Ovary (tissue), 9 donors: ENCODE measurements around the gene TADA2A. TPM values are rescaled to one million over a fixed set of nuclear protein-coding genes. Genes with fewer than 3 reads are reported as not detected.
"Not testable (repeated sequence)": the region's sequence is repeated elsewhere in the genome, so short reads cannot be mapped to it uniquely, and the experiment has no call there.

Source experiments
- DNase-seq, 5 donors: peaks; one replicate each; pipeline ENCODE4 v3.0.0-alpha.2; 2019 to 2020
- H3K27ac ChIP-seq, 2 donors: fragments of 200-600 bp; one replicate each; pipeline versions ENCODE4 v1.5.1 to v1.8.0; 2019 to 2022
- H3K27me3 ChIP-seq: fragments of 200-600 bp; one replicate; pipeline ENCODE4 v1.8.0; 2022
- H3K36me3 ChIP-seq: fragments of 200-600 bp; sonication (generic); one replicate; pipeline ENCODE4 v1.5.1; 2019
- H3K4me1 ChIP-seq: one replicate; pipeline ENCODE4 v1.8.1; 2013; ENCODE audit warnings: mild to moderate bottlenecking, moderate library complexity; ENCODE audit not compliant: insufficient read depth
- H3K4me3 ChIP-seq: fragments of 200-600 bp; sonication (generic); one replicate; pipeline ENCODE4 v1.5.1; 2017
- H3K9me3 ChIP-seq, 2 donors: fragments of 200-600 bp in 1 of 2; sonication (generic) in 1 of 2; one replicate each; pipeline versions ENCODE4 v1.5.1 to v1.8.1; 2013 to 2019; ENCODE audit warnings: mild to moderate bottlenecking in 1 of 2, moderate library complexity in 1 of 2
- EP300 ChIP-seq: sonication (generic); formaldehyde crosslinking; IDR thresholded peaks from one replicate; pipeline ENCODE4 v1.6.1; 2017; ENCODE audit warnings: antibody characterized with exemption
- POLR2A ChIP-seq: fragments of 450-650 bp; IDR thresholded peaks from one replicate; pipeline ENCODE4 v1.6.1; 2017; ENCODE audit warnings: antibody characterized with exemption, mild to moderate bottlenecking, moderate library complexity
- WGBS, 3 donors: extraction: QIAGEN DNeasy Blood & Tissue Kit in 1 of 3; methylation state at CpG; one replicate each; pipeline versions ENCODE4 v1.1.5 to v1.1.7; 2013 to 2017; 5-methylcytosine and 5-hydroxymethylcytosine counted together
- intact Hi-C, 4 donors: fragments of 100-400 bp; cut with DNase I; formaldehyde crosslinking; loops; one replicate each; pipeline versions ENCODE4 v1.11.0 to v1.15.1; 2022 to 2023
- polyA plus RNA-seq, 2 donors: library from polyadenylated mRNA; stranded (reverse); fragments of 200-250 nt in 1 of 2; fragments of 350-450 nt in 1 of 2; fragmentation: Illumina TruSeq in 1 of 2; extraction: RNeasy Lipid Tissue Mini Kit (QIAGEN cat#74804) in 1 of 2; gene quantifications; one replicate each; pipeline ENCODE4 v1.2.3, GENCODE V29; 2013 to 2014
- total RNA-seq, 7 donors: library from RNA; depleted of rRNA in 2 of 7; stranded (reverse); fragments of >200 nt in 2 of 7; fragmentation: NEBNext Ultra II Directional in 3 of 7; extraction: Animal tissue kit (Norgen Biotek cat#: 25700) in 3 of 7; gene quantifications; one replicate each; pipeline versions ENCODE4 v1.1.0 to v1.2.4, GENCODE V29; 2016 to 2023
- TF ChIP-seq, protein P1 (sequence below), 3 donors: fragments of 450-650 bp in 2 of 3; fragments of 200-600 bp in 1 of 3; IDR thresholded peaks; one replicate each; pipeline versions ENCODE4 v1.5.1 to v1.8.0; 2016 to 2022; ENCODE audit warnings: antibody characterized with exemption in 3 of 3, mild to moderate bottlenecking in 1 of 3
- donor health status: DM: no; HTN: no; CAD: no; lungs with moderate emphysema.
- donor health status: DM: no; HTN: no; CAD: no.
- donor health status: Bipolar disorder and iron deficiency.
- donor health status: DM: yes; HTN: yes; CAD: no.
- donor health status: DM: no; HTN: no; CAD: no.
- donor health status: DM: yes; HTN: yes; CAD: no.

The TADA2A gene
- total and polyA plus RNA-seq, 9 donors, result 9.2 to 33.2 (median 23.1) TPM

GRCh38 chr17:37440424-37440823 lies 33.7 kb downstream of the TADA2A start:
- 90 to 97% (median 96%) methylated on average over 2 of the region's 2 CpGs for WGBS, 3 donors
- Histone ChIP-seq H3K27me3 (no peaks in the 10 kb centered on the region), H3K9me3 (no peaks in the 10 kb centered on the region), H3K27ac (no peak overlapping the region), H3K4me3 (no peak overlapping the region), H3K36me3 (no peaks in the 10 kb centered on the region), H3K4me1 (no peaks in the 10 kb centered on the region)
- intact Hi-C loops, result loop anchor here in 1 of 4 donors (10.0 kb wide), 1 partner anchor 66 kb away; the partner anchor contains the start of gene C17orf78
- TF ChIP-seq POLR2A (no peak), EP300 (no peak)
- TF ChIP-seq, protein P1, sequence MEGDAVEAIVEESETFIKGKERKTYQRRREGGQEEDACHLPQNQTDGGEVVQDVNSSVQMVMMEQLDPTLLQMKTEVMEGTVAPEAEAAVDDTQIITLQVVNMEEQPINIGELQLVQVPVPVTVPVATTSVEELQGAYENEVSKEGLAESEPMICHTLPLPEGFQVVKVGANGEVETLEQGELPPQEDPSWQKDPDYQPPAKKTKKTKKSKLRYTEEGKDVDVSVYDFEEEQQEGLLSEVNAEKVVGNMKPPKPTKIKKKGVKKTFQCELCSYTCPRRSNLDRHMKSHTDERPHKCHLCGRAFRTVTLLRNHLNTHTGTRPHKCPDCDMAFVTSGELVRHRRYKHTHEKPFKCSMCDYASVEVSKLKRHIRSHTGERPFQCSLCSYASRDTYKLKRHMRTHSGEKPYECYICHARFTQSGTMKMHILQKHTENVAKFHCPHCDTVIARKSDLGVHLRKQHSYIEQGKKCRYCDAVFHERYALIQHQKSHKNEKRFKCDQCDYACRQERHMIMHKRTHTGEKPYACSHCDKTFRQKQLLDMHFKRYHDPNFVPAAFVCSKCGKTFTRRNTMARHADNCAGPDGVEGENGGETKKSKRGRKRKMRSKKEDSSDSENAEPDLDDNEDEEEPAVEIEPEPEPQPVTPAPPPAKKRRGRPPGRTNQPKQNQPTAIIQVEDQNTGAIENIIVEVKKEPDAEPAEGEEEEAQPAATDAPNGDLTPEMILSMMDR (IDR thresholded peaks at IDR 0.05), result no peak
- no peak for DNase-seq

- not testable (repeated sequence) for H3K9me3 ChIP-seq, H3K36me3 ChIP-seq, H3K4me3 ChIP-seq, DNase-seq, H3K4me1 ChIP-seq, H3K27ac ChIP-seq, H3K27me3 ChIP-seq
- intact Hi-C loops, result loop anchor here in 1 of 4 donors (10.0 kb wide), 1 partner anchor 67 kb away; the partner anchor contains the start of gene C17orf78
- WGBS, 3 donors, result 91 to 95% (median 94%) methylated on average over 12 of the region's 12 CpGs
Observed at GRCh38 chr17:37441369-37442014, 34.8 kb downstream of the TADA2A start.

DNA sequence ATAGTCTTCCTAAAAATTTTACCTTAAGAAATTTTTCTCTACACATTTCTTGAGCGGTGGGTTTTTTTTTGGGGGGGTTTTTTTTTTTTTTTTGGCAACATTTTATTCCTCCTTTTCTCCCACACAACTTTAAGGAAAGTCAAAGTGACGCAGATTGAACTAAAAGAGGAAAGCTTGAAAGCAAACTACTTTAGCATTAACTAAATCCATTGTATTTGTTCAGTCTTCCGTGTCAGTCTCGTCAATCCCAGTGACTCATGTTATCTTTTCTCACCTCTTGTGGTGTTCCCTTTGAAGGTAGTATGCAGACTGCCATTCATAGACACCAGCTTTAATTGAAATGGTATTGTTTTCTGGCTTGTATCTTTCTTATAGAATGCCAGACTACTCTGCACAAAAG lies 39.3 kb downstream of the TADA2A start:
- intact Hi-C loops, result loop anchor here in 1 of 4 donors (10.0 kb wide), 1 partner anchor 71 kb away; the partner anchor contains the start of gene C17orf78
- Histone ChIP-seq H3K4me3 (no peak overlapping the region), H3K4me1 (no peaks in the 10 kb centered on the region), H3K9me3 (no peaks in the 10 kb centered on the region), H3K27me3 (no peaks in the 10 kb centered on the region), H3K27ac (no peak overlapping the region), H3K36me3 (no peaks in the 10 kb centered on the region)
- WGBS, 3 donors, result 93 to 94% (median 93%) methylated on average over 4 of the region's 4 CpGs
- no peak for DNase-seq
- TF ChIP-seq POLR2A (no peak), EP300 (no peak)
- TF ChIP-seq, protein P1 (IDR thresholded peaks at IDR 0.05), result no peak

DNA sequence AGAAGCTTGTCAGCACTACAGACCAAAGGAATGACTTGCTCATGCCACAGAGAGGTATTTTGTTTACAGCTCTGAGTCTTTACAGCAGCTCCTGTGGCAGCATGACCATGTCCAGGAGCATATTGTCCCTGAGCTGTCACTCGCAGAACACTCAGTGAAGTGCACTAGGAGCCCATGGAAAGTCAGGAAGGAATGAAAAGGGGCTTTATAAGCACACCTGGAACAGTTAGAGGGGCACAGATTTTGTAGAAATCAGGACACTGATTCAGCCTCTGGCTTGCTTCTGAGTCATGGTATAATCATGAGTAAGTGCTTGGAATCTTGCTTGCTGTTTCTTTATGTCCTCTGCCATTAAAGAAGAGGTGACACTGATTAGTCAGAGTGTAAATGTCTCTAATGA lies 41.0 kb downstream of the TADA2A start:
- H3K27me3 ChIP-seq, result no peaks in the 10 kb centered on the region
- WGBS, 3 donors, result 90 to 100% (median 93%) methylated on average over 1 of the region's 1 CpG
- no peaks in the 10 kb centered on the region for H3K36me3 ChIP-seq
- TF ChIP-seq, protein P1 (IDR thresholded peaks at IDR 0.05), result no peak
- TF ChIP-seq POLR2A (no peak), EP300 (no peak)
- no peak overlapping the region for H3K27ac ChIP-seq
- no peaks in the 10 kb centered on the region for H3K9me3 ChIP-seq
- DNase-seq, result no peak
- no peak overlapping the region for H3K4me3 ChIP-seq
- H3K4me1 ChIP-seq, result no peaks in the 10 kb centered on the region
- intact Hi-C loops, result loop anchor here in 1 of 4 donors (10.0 kb wide), 1 partner anchor 73 kb away; the partner anchor contains the start of gene C17orf78

GRCh38 chr17:37450112-37450511 lies 43.4 kb downstream of the TADA2A start:
- H3K27me3 ChIP-seq, result no peaks in the 10 kb centered on the region
- H3K9me3 ChIP-seq, result no peaks in the 10 kb centered on the region
- no peak overlapping the region for H3K27ac ChIP-seq
- no peak for DNase-seq
- no peaks in the 10 kb centered on the region for H3K4me1 ChIP-seq
- 73 to 87% (median 79%) methylated on average over 6 of the region's 6 CpGs for WGBS, 3 donors
- intact Hi-C loops, result no loop called here
- TF ChIP-seq, protein P1 (IDR thresholded peaks at IDR 0.05), result no peak
- TF ChIP-seq EP300 (no peak), POLR2A (no peak)
- H3K36me3 ChIP-seq, result no peaks in the 10 kb centered on the region
- no peak overlapping the region for H3K4me3 ChIP-seq

- H3K9me3 ChIP-seq, intact Hi-C loops: not testable (repeated sequence)
Observed at GRCh38 chr17:37457801-37458200, 51.1 kb downstream of the TADA2A start.

More at GRCh38 chr17:37457801-37458200, 51.1 kb downstream of the TADA2A start:
- H3K36me3 ChIP-seq, H3K27me3 ChIP-seq, H3K4me1 ChIP-seq, H3K27ac ChIP-seq, DNase-seq, H3K4me3 ChIP-seq: not testable (repeated sequence)
- WGBS, 3 donors, result 82 to 97% (median 89%) methylated on average over 3 of the region's 3 CpGs
